Medulla oblongata (tissue), 1 donor: ENCODE measurements around the gene NHSL1.

ENCODE experiments used
- DNase-seq: peaks from one replicate; pipeline ENCODE4 v3.0.0-alpha.2; 2015; ENCODE audit errors: extremely low spot score

NHSL1 gene

DNA sequence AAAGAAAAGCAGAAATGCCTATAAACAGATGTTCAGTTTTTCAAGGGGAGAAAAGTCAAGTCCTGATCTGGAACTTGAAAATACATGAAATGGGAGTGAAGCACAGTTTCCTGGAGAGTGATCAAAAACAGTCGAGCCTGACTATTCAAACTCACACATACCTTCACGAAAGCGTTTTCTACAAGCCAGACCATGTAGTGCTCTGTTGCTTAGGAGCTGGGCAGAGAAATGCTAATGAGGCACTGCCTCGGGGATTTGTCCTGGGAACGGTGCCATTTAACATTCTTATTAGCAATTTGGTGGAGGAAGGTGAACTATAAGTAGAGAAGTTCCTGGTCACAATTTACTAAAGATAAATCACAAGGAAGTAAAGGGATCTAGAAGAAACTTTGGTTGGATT, 5.9 kb downstream of the NHSL1 start:
- DNase-seq: peak; percentile 55

DNA sequence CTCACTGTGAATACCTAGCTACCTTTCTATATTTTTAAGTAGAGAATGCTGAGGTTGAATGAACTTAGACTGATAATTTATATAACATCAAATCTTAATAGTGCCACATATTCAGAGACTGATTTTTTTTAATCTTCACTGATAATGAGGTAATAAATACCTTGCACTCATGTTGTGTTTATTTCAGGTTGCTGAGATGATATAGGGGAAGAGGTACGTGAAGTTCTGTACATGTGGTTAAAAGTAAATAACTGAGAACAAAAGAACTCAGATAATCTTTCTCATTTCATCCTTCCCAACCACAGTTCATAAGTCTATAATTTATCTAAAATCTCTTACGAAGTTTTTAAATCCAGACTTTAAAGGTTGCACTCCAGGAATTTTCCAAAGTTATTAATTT, 6.4 kb downstream of the NHSL1 start:
- no peak for DNase-seq

DNA sequence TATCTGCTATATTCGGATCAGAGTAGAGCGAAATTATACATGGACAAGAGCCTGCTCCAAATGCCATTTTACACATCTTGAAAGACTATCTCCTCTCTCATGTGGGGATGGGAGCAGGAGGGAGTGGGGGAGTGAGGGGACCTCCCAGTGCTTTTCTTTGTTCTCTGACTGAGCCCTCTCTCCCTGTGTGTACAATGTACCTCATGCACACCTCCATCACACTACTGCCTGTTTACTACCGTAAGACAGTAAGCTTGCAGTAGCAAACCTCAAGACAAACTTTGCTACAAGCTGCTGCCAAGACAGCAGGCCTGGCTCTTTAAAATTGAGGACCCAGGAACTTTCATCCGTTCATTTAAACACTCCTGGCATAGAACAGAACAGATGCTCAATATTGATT, 7.2 kb downstream of the NHSL1 start:
- DNase-seq: no peak

DNA sequence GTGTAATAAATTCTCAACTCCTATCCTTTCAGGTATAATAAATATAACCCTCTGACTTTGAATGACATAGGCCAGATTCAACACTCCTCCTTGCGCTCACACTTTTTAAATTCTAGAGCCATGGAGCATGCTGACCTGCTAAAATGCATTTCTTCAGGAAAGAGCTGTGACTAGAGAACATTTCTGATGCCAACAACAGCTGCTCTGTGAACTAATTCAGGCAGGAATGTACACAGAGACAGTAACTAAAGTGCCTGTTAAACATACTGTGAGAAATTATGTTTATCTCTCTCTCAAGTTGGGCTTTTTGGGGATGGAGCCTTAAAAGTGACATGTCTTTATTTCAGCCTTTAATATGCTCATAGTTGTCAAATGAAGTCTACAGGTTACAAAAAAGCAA, 8.3 kb downstream of the NHSL1 start:
- no peak for DNase-seq

DNA sequence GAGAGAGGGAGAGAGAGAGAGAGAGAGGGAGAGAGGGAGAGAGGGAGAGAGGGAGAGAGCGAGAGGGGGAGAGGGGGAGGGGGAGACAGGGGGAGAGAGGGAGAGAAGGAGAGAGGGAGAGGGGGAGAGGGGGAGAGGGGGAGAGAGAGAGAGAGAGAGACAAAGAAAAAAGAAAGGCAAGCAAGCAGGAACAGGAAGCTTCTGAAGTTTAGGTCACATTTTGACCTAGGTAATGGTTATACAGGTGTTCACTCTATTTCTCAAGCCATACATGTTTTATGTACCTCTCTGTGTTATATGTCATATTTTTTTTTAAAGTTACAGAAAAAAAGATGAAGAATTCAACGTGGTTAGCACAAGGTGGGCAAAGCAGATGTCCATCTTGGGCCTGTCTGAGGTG, 9.4 kb downstream of the NHSL1 start:
- no peak for DNase-seq

DNA sequence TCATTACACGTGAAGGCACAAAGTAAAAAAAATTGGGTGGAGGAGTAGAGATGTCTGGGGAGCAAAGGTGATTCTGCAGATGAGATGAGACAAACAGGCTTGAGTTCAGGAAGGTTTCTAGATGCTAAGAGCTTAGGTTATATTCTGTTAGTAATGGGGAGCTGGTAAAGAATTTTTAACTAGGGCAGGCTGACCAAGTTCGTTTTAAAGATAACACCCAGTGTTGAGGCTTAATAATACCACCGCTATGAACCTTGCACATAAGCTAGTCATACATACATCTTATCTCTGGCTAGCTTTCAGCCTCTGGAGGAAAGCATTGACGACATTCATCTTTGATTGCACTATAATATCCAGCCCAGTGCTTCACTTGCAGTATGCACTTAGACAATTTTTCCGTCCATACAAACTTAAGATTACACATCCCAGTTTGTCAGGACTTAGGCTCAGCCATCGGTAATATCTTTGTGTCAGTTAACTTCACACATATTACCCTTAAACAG, 12.1 kb downstream of the NHSL1 start:
- no peak for DNase-seq

DNA sequence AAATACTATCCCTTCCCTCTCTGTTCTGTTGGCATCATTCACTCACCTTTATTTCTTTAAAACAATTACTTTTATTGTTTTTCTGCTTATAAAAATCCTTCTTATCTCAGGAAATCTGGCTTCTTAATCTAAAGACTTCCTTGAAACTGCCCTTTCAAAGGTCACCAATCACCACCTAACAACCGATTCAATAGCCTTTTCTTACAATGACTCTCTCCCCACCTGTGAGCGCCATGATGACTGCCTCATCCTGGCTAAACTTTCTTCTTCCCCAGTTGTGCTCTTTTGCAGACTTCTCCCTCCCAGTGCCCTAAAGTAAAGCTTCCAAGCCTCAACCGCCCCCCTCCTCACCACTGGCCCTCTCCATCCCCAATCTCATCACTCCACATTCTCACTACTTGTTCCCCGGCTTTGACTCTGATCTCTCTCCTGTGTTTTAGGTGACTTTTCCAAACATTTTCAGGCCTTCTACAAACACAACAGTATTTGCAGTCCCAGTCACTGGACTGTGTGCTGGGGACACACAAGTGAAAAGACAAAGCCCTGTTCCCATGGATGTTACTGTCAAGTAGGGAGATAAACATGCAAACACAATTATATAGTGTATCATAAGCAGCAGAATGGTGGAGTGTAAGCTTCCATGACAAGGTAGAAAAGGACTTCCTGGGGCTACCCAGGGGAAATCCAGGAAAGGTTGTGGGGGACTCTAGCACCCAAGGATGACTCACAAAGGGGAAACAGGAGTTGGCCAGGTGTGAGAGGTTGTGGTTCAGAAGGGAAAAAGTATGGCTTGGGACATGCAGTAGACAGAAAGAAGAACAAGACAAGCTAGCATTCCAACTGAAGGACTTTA, 12.8 kb downstream of the NHSL1 start:
- DNase-seq: no peak

DNA sequence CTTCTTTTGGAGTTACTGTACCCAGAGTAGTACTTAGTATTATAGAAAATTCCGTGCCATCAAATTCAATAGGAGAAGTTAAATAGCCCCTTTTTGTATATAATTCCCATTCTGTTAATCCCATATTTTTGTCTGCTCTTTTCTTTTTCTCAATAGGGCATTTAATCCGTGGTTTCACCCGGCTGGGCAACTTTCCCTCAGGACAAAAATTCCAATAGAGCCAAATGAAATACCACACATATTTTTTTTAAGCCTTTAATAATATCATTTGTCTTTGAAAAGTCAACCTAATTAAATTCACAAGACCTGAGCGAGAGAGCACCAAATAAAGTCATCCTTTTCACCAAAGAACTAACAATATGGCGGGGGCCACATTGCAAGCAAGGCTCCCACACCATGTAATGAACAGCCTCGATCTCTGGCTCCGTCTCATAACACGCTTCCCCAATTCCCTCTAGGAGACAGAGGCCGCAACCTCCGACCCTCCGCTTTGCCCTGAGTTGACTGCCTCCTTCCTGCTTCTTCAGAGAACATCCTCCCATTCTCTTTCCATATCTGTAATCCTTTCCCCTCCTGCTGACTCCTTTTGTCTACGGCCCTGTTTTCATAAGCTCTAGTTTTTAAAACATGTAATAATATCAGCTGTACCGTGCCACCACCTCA, 13.6 kb downstream of the NHSL1 start:
- no peak for DNase-seq

DNA sequence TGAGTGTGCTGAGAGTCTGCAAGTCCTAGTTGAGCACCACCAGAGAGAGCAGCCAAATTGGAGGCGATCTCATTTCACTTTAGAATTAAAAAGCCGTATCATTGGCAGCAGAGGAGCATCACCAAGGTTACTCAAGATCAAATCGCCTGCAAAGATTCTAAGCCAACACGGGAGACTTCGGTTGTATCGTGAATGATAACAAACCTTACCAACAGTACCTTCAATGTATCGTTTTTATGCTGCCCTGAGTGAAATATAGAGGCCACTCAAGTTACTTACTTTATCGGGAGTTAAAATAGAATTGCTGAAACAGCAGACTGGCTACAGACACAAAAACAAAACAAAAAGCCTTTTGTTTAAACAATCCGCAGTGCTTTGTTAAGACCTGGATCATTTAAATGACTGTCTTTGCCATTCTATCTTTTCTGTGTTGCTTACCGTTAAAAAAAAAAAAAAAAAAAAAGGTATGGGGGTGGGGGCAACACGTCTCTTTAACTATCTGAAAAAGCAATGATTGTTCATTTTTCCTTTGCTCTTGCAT, 14.2 kb downstream of the NHSL1 start:
- DNase-seq: peak; percentile 45

DNA sequence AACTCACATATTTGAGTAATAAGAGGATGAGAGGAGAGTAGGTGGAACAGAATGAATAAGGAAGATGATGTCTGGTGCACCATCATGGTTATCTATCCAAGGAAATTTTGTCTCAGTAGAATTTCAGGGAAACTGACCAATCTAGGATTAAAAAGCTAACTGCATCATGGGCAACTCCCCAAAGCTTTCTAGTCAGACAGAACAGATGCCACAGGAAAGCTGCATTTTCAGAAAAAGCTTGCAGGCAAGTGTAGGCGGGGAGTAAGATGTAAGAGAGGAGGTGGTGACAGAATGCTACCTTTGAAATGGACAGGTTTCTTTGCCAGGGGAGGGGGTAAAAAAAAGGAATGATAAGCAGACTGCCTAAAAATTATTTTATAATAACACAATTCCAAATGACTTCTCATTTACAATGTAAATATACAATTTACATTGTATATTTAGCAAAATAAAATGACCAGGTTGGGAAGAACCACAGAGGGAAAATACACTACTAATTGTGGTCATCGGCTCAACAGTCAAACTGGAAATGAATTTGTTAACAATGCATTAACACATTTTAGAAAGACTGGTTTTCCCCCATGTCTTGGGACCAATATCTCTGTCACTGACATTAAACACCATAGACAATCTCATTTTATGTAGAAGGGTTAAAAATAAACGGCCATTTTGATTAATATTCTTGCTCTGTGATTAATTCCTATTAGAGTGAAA, 15.1 kb downstream of the NHSL1 start:
- DNase-seq: no peak

DNA sequence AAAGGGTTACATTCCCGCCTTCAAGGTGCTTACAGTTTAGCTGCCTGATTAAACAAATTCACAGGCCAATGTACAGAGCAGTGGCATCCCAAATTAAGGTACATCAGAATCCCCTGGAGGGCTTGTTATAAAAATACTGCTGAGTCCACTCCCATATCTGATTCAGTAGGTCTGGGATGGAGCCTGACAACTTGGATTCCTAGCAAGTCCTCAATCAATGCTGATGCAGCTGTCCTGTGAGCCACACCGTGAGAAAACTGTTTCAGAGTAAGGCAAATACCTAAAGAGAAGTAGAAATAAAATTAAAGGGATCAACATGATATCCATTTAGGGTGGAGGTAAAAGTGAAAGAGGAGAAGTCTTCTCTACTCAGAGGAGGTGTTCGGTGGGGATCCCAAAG, 16.5 kb downstream of the NHSL1 start:
- DNase-seq: no peak

DNA sequence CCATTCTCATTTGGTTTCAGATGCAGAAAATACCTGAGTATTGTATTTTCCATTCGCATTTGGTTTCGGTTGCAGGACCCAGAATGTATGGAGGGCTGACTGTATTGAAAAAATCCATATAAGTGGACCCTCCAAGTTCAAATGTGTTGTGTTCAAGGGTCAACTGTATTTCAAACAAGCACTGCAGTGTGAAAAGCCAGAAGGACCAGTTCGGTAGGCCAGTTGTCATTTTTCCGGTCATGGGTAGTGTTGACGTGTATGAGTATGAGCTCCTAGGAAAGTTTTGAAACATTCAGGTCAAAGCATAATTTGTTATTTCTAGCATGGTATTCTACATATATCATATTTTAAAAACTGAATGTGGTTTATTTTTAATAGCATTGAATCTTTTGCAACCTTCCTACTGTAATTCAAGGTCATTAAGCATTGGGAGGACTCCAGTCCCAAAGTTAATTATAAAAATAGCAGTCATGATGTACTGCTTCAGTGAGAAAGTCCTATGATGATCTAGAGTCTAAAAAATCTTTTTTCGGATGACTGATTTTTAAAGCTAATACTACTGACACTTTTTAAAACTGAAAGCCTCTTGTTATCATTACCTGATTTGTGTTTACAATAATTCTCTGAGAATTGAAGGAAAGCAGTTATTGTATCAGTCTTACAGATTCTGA, 18.9 kb downstream of the NHSL1 start:
- DNase-seq: no peak

DNA sequence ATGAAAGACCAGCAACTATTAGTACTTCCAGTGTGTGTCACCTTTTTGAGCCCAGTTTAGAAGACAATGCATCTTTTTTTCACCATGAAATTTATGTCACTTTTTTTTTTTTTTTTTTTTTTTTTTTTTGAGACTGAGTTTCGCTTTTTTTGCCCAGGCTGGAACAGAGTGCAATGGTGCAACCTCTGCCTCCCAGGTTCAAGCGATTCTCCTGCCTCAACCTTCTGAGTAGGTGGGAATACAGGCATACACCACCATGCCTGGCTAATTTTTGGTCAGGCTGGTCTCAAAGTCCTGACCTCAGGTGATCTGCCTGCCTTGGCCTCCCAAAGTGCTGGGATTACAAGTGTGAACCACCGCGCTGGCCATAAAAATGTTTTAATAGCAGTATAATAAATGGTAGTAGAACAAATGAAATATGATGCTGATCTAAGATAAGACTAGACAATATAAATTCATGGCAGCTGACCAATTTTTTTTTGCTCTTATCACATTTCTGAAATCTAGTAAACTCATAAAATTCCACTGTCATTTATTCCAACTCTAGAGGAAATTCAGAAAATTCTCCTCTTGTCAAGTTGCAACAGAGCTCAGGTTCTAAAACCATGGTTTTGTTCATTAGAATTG, 21.3 kb downstream of the NHSL1 start:
- no peak for DNase-seq

DNA sequence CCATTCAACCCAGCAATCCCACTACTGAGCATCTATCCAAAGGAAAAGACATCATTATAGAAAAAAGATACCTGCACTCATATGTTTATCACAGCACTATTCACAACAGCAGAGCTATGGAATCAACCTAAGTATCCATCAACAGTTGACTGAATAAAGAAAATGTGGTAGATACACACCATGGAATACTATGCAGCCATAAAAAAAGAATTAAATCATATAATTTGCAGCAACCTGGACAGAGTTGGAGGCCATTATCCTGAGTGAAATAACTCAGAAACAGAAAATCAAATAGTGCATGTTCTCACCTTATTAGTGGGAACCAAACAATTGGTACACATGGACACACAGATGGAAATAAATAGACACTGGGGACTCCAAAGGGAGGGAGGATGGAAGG, 23.2 kb downstream of the NHSL1 start:
- no peak for DNase-seq

DNA sequence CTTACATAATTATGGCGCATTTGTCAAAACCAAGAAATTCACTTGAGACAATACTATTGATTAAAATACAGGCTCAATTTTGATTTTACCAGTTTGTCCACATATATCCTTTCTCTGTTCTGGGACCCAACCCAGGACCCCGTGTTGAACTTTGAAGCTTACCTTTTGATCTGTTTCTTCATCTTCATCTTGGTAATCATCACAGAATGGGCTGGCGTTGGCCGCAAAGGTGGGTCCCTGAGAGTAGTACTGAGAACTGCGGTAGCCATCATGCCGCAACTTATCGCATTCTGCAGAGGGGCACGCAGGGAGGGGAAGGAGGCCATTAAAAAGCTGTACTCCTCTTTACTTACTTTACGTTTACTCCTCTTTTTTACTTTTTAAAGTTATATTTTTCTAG, 26.1 kb downstream of the NHSL1 start:
- DNase-seq: no peak

DNA sequence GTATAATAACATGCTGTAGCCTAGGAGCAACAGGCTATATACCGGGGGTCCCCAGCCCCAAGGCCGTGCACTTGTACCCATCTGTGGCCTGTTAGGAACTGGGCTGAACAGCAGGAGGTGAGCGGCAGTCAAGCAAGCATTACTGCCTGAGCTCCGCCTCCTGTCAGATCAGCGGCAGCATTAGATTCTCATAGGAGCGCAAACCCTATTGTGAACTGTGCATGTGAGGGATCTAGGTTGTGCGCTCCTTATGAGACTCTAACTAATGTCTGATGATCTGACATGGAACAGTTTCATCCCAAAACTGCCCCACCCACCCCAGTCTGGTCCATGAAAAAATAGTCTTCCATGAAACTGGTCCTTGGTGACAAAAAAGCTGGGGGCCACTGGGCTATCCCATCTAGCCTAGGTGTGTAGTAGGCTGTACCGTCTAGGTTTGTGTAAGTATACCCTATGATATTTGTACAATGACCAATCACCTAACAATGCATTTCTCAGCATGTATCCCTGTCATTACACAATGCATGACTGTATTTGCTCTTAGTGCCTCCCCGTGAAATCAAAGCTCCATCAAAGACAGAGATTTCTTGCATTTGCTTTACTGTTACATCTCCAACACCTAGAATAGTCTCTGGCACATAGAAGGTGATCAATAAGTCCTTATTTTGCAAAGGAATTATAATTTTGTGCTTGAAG, 30.8 kb downstream of the NHSL1 start:
- no peak for DNase-seq

DNA sequence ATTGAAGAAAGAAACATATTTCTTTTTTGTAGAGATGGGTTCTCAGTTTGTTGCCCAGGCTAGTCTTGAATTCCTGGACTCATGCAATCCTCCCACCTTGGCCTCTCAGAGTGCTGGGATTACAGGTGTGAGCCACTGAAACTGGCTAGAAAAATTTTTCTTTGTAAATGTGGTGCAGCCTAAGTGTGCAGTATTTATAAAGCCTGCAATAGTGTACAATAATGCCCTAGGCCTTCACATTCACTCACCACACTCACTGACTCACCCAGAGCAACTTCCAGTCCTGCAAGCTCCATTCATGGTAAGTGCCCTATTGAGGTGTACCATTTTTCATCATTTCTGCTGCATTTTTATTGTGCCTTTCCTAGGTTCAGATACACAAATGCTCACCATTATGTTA, 31.4 kb downstream of the NHSL1 start:
- no peak for DNase-seq

DNA sequence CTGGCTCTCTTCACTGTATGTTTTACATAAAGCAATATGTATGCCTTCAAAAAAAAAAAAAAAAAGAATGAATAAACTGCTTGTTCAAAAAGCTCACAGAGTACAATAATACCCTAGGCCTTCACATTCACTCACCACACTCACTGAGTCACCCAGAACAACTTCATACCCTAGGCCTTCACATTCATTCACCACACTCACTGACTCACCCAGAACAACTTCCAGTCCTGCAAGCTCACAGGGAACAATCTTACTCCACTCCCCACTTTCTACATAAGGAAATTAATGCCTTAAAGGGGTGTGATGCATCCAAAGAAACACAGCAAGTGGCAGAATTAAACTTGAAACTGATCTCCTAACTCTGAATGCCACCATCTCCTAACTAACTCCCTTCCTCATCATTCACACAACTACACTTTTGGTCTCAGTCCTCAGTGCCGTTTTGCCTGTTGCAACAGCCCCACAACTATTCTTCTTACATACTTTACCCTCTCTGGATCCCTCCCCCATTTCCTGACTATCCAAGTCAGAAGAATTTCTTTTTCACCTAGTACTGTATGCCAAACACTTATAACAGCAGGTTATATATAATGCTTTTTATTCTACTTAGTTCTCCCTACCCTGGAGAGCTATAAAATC, 34.2 kb downstream of the NHSL1 start:
- no peak for DNase-seq

DNA sequence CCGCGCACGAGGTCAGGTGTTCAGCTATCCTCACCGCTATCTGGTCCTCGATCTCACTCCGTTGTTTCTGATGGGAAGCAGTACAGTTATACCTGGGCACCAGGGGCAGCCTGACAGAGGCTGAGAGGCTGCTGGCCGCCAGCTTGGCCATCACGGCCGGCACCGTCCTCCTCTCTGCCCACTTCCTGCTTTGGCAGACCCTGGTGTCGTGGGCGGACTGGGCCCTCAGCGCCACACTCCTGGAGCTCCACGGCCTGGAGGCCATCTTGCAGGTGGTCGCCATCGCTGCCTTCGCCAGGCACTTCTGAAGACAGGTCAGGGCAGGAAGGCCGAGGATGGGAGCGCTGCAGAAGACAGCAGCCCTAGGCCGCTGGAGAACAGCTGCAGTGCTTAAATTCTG, 35.2 kb downstream of the NHSL1 start:
- DNase-seq: no peak

DNA sequence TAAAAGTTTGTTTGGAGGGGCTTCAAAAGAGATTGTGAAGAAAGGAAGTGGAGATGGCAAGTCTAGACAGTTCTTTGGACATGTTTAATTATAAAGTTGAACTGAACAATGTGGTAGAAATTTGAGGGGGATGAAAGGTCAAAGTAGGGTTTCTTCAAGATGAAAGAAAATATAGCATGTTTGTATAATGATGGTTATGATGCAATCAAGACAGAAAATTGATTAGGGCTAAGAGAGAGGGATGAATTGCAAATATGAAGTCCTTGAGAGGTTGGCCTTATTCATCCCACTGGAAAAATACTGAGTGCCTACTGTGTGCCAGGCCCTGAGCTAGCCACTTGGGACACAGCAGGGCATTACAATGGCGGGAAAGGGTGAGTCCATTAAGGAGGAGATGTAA, 37.6 kb downstream of the NHSL1 start:
- DNase-seq: no peak
